HAP-1 (cell line): ENCODE measurements around the gene MICAL3.
"Not testable (repeated sequence)": the region's sequence is repeated elsewhere in the genome, so short reads cannot be mapped to it uniquely, and the experiment has no call there.

Source experiments
- DNase-seq, 2 experiments: peaks; one replicate each; pipeline ENCODE4 v3.0.0-alpha.2; 2016 to 2020; ENCODE audit warnings: low spot score in 2 of 2
- H3K27me3 ChIP-seq: fragments of 250-450 bp; sonication (Bioruptor Pico); 2 replicates; pipeline ENCODE4 v1.5.1; 2020; ENCODE audit warnings: low read depth, mild to moderate bottlenecking, moderate library complexity
- H3K36me3 ChIP-seq: fragments of 250-450 bp; sonication (Bioruptor Pico); replicated peaks from 2 replicates; pipeline ENCODE4 v1.5.1; 2020; ENCODE audit warnings: mild to moderate bottlenecking
- H3K4me1 ChIP-seq: fragments of 250-450 bp; sonication (Bioruptor Pico); 2 replicates; pipeline ENCODE4 v1.5.1; 2020; ENCODE audit warnings: mild to moderate bottlenecking
- H3K4me3 ChIP-seq: fragments of 250-450 bp; sonication (Bioruptor Pico); 2 replicates; pipeline ENCODE4 v1.5.1; 2020; ENCODE audit warnings: mild to moderate bottlenecking, moderate library complexity
- H3K9me3 ChIP-seq: fragments of 250-450 bp; sonication (Bioruptor Pico); 2 replicates; pipeline ENCODE4 v1.5.1; 2020; ENCODE audit warnings: mild to moderate bottlenecking, moderate library complexity
- in situ Hi-C: fragments of 300-500 bp; cut with MboI; formaldehyde crosslinking; loops from 3 replicates; pipeline ENCODE4 v1.14.3; 2020; ENCODE audit warnings: low sequenced_read_pairs, inconsistent platforms, mixed read lengths

MICAL3 gene

GRCh38 chr22:18024276-18024939 lies at the start of gene MICAL3:
MICAL3 (minus strand) TSS chr22:18024561; CDS start chr22:17906812, 117,749 bp downstream.
- peak; percentile 59 to 75 for DNase-seq
- H3K27me3 ChIP-seq = no peaks in the 10 kb centered on the region
- peaks cover 10% of the 10 kb centered on the region for H3K4me1 ChIP-seq
- no peaks in the 10 kb centered on the region for H3K9me3 ChIP-seq
- H3K36me3 ChIP-seq = no peaks in the 10 kb centered on the region
- peak within 1 kb of the TSS; percentile 57 for H3K4me3 ChIP-seq
- in situ Hi-C loops = no loop called here

GRCh38 chr22:18073927-18074326 lies 49.6 kb upstream of the MICAL3 start:
- in situ Hi-C loops = loop anchor here (5.0 kb wide), 1 partner anchor 332 kb away; no protein-coding TSS in a partner anchor
- H3K4me1 ChIP-seq = peaks cover 10% of the 10 kb centered on the region
- DNase-seq, H3K9me3 ChIP-seq, H3K4me3 ChIP-seq, H3K36me3 ChIP-seq, H3K27me3 ChIP-seq: not testable (repeated sequence)

- in situ Hi-C loops = loop anchor here (5.0 kb wide), 1 partner anchor 331 kb away; no protein-coding TSS in a partner anchor
- peaks cover 8% of the 10 kb centered on the region for H3K4me1 ChIP-seq
Measured at GRCh38 chr22:18073467-18073866, 49.1 kb upstream of the MICAL3 start.

GRCh38 chr22:18071968-18072310 lies 47.6 kb upstream of the MICAL3 start:
- Histone ChIP-seq H3K4me1 (peaks cover 6% of the 10 kb centered on the region), H3K27me3 (peaks cover 25% of the 10 kb centered on the region), H3K9me3 (no peaks in the 10 kb centered on the region), H3K36me3 (no peaks in the 10 kb centered on the region), H3K4me3 (no peak overlapping the region)
- in situ Hi-C loops = loop anchor here (5.0 kb wide), 1 partner anchor 330 kb away; no protein-coding TSS in a partner anchor
- DNase-seq = no peak

More at GRCh38 chr22:18073467-18073866, 49.1 kb upstream of the MICAL3 start:
- Histone ChIP-seq H3K4me3 (no peak overlapping the region), H3K9me3 (no peaks in the 10 kb centered on the region), H3K36me3 (no peaks in the 10 kb centered on the region), H3K27me3 (peaks cover 12% of the 10 kb centered on the region; the same call in 1 of the 2 replicates)
- no peak for DNase-seq

GRCh38 chr22:18071307-18071967 lies 47.1 kb upstream of the MICAL3 start:
- not testable (repeated sequence) for H3K9me3 ChIP-seq

GRCh38 chr22:18070556-18071306 lies 46.4 kb upstream of the MICAL3 start:
- Histone ChIP-seq H3K4me3 (no peak overlapping the region), H3K36me3 (no peaks in the 10 kb centered on the region), H3K4me1 (no peaks in the 10 kb centered on the region), H3K27me3 (peaks cover 35% of the 10 kb centered on the region), H3K9me3 (no peaks in the 10 kb centered on the region)
- in situ Hi-C loops = loop anchor here (5.0 kb wide), 1 partner anchor 328 kb away; no protein-coding TSS in a partner anchor
- DNase-seq = peak in 1 of 2 experiments; percentile 37

More at GRCh38 chr22:18071307-18071967, 47.1 kb upstream of the MICAL3 start:
- not testable (repeated sequence) for DNase-seq, H3K4me1 ChIP-seq, H3K4me3 ChIP-seq, H3K36me3 ChIP-seq
- H3K27me3 ChIP-seq = peaks cover 28% of the 10 kb centered on the region
- in situ Hi-C loops = loop anchor here (5.0 kb wide), 1 partner anchor 329 kb away; no protein-coding TSS in a partner anchor

GRCh38 chr22:18070041-18070440 lies 45.7 kb upstream of the MICAL3 start:
- no peak for DNase-seq
- H3K36me3 ChIP-seq = no peaks in the 10 kb centered on the region
- no peaks in the 10 kb centered on the region for H3K4me1 ChIP-seq
- H3K9me3 ChIP-seq = no peaks in the 10 kb centered on the region
- in situ Hi-C loops = loop anchor here (5.0 kb wide), 1 partner anchor 328 kb away; no protein-coding TSS in a partner anchor
- H3K4me3 ChIP-seq = no peak overlapping the region
- peaks cover 42% of the 10 kb centered on the region for H3K27me3 ChIP-seq

- Histone ChIP-seq H3K4me1 (no peaks in the 10 kb centered on the region), H3K4me3 (no peak overlapping the region), H3K36me3 (no peaks in the 10 kb centered on the region), H3K9me3 (no peaks in the 10 kb centered on the region), H3K27me3 (peaks cover 45% of the 10 kb centered on the region)
- in situ Hi-C loops = loop anchor here (5.0 kb wide), 1 partner anchor 237 kb away; no protein-coding TSS in a partner anchor
- no peak for DNase-seq
Measured at GRCh38 chr22:18069041-18069440, 44.7 kb upstream of the MICAL3 start.

- peaks cover 45% of the 10 kb centered on the region for H3K27me3 ChIP-seq
- DNase-seq = no peak
- H3K9me3 ChIP-seq = no peaks in the 10 kb centered on the region
- no peaks in the 10 kb centered on the region for H3K36me3 ChIP-seq
- no peaks in the 10 kb centered on the region for H3K4me1 ChIP-seq
- H3K4me3 ChIP-seq = no peak overlapping the region
- in situ Hi-C loops = loop anchor here (5.0 kb wide), 1 partner anchor 236 kb away; no protein-coding TSS in a partner anchor
Measured at GRCh38 chr22:18068381-18068988, 44.1 kb upstream of the MICAL3 start.

GRCh38 chr22:18067548-18068341 lies 43.4 kb upstream of the MICAL3 start:
- in situ Hi-C loops = loop anchor here (5.0 kb wide), 1 partner anchor 235 kb away; no protein-coding TSS in a partner anchor
- Histone ChIP-seq H3K9me3 (no peaks in the 10 kb centered on the region), H3K4me3 (no peak overlapping the region), H3K36me3 (no peaks in the 10 kb centered on the region), H3K4me1 (no peaks in the 10 kb centered on the region), H3K27me3 (peaks cover 45% of the 10 kb centered on the region)
- DNase-seq = no peak

GRCh38 chr22:18067121-18067520 lies 42.8 kb upstream of the MICAL3 start:
- in situ Hi-C loops = loop anchor here (5.0 kb wide), 1 partner anchor 235 kb away; no protein-coding TSS in a partner anchor
- DNase-seq = no peak
- H3K4me3 ChIP-seq = no peak overlapping the region
- no peaks in the 10 kb centered on the region for H3K4me1 ChIP-seq
- H3K27me3 ChIP-seq = peaks cover 45% of the 10 kb centered on the region
- H3K36me3 ChIP-seq = no peaks in the 10 kb centered on the region
- no peaks in the 10 kb centered on the region for H3K9me3 ChIP-seq

GRCh38 chr22:18066181-18066859 lies 42.0 kb upstream of the MICAL3 start:
- peaks cover 45% of the 10 kb centered on the region for H3K27me3 ChIP-seq
- in situ Hi-C loops = loop anchor here (5.0 kb wide), 1 partner anchor 234 kb away; no protein-coding TSS in a partner anchor
- H3K4me1 ChIP-seq = no peaks in the 10 kb centered on the region
- no peaks in the 10 kb centered on the region for H3K36me3 ChIP-seq
- H3K9me3 ChIP-seq = no peaks in the 10 kb centered on the region
- no peak for DNase-seq
- H3K4me3 ChIP-seq = no peak overlapping the region
